ENCODE measurements around the gene MELTF.

The MELTF gene

GRCh38 chr3:196991581-196992460 is 37.8 kb downstream of the MELTF start:
- FAIRE-seq = no peak

- FAIRE-seq = no peak
These were observed 39.0 kb downstream of the MELTF start for GRCh38 chr3:196990601-196991007.

- no peak for FAIRE-seq
These were observed 39.8 kb downstream of the MELTF start for GRCh38 chr3:196989721-196990262.

- no peak for FAIRE-seq
These were observed 41.2 kb downstream of the MELTF start for GRCh38 chr3:196988241-196989029.

- FAIRE-seq = no peak
These were observed 42.6 kb downstream of the MELTF start for GRCh38 chr3:196987022-196987421.

GRCh38 chr3:196985954-196986885 is 43.4 kb downstream of the MELTF start:
- FAIRE-seq = no peak

GRCh38 chr3:196985298-196985697 is 44.3 kb downstream of the MELTF start:
- no peak for FAIRE-seq

GRCh38 chr3:196983186-196983585 is 46.4 kb downstream of the MELTF start:
- FAIRE-seq = no peak

GRCh38 chr3:196981657-196982056 is 48.0 kb downstream of the MELTF start:
- no peak for FAIRE-seq

GRCh38 chr3:196979545-196979944 is 50.1 kb downstream of the MELTF start:
- no peak for FAIRE-seq

GRCh38 chr3:196976941-196977340 is 52.7 kb downstream of the MELTF start:
- FAIRE-seq = no peak

- no peak for FAIRE-seq
These were observed 54.3 kb downstream of the MELTF start for GRCh38 chr3:196975349-196975748.

- FAIRE-seq = no peak
These were observed 55.0 kb downstream of the MELTF start for GRCh38 chr3:196974661-196975060.

- no peak for FAIRE-seq
These were observed 58.4 kb downstream of the MELTF start for GRCh38 chr3:196971094-196971698.

- no peak for FAIRE-seq
These were observed 59.0 kb downstream of the MELTF start for GRCh38 chr3:196970547-196971093.

GRCh38 chr3:196969660-196970546 is 59.7 kb downstream of the MELTF start:
- FAIRE-seq = no peak

- no peak for FAIRE-seq
These were observed 60.4 kb downstream of the MELTF start for GRCh38 chr3:196969134-196969659.

- no peak for FAIRE-seq
These were observed 61.1 kb downstream of the MELTF start, which contains the start of gene PIGZ for GRCh38 chr3:196968233-196969133. Gene PIGZ, minus strand, starts transcription at chr3:196968833. Its CDS starts 16,802 bp downstream, at chr3:196952031.

Data from islet of Langerhans (tissue), 1 donor.